ENCODE measurements around the gene HSH2D.

DNA sequence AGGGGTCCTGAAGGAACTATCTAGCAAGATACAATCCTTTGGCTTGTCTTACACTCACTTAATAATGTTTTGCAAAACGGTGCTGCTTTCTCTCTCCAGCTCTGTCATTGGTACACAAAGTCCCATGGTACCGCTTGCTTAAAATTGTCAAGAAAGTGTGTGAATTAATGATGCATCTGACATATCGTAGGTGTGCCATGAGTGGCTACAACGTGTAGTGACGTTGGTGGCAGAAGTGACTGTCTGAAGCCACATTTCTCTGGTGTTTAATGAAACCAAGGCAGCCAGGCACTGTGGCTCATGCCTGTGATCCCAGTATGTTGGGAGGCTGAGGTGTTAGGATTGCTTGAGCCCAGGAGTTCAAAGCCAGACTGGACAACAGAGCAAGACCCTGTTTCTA, 2.6 kb downstream of the HSH2D start:
- no peak for TF ChIP-seq CTCF (IDR thresholded peaks at IDR 0.05)
- TF ChIP-seq POLR2A (IDR thresholded peaks at IDR 0.05): no peak
- TF ChIP-seq POLR2AphosphoS5 (IDR thresholded peaks at IDR 0.05; ENCODE audit: insufficient read depth in 1 of 2, low read depth in 1 of 2): no peak
